HCT116 (cell line): ENCODE results near the gene TANGO6. TPM values are rescaled to one million over a fixed set of nuclear protein-coding genes. Genes with fewer than 3 reads are reported as not detected.
A peak's percentile ranks its signal among the peaks of the same experiment; 100 is the strongest.
"Not testable (repeated sequence)": the region's sequence is repeated elsewhere in the genome, so short reads cannot be mapped to it uniquely, and the experiment has no call there.

Source experiments
- ATAC-seq: fragments of 200-7000 bp; cut with Tn5 transposase; 2 replicates; pipeline ENCODE4 v1.9.1; 2020; ENCODE audit warnings: mild to moderate bottlenecking, moderate library complexity
- BruUV-seq: library from RNA; stranded (reverse); fragments of 400-500 nt; replicated peaks from 2 replicates; lab custom pipeline; 2021; lab: Mats Ljungman, UMichigan
- CTCF ChIA-PET: fragments of 300-600 bp; sonication (Branson Sonifier 250); formaldehyde crosslinking; loops from one replicate; lab custom pipeline; 2021; ENCODE audit warnings: antibody characterized with exemption; lab: Charles Lee
- POLR2A ChIA-PET: fragments of 300-600, 350-600 bp; sonication (Branson Sonifier 250); formaldehyde crosslinking; loops from one replicate; lab custom pipeline; 2021; ENCODE audit warnings: antibody characterized with exemption; lab: Charles Lee
- RAD21 ChIA-PET, 2 experiments: fragments of 300-600 bp; sonication (Branson Sonifier 250); formaldehyde crosslinking; loops; one replicate each; lab custom pipeline; 2023; ENCODE audit warnings: low total read pairs in 2 of 2; ENCODE audit not compliant: uncharacterized antibody in 2 of 2, unreplicated experiment in 2 of 2, low non-redundant PET in 1 of 2; lab: Charles Lee
- DNase-seq: peaks from one replicate; pipeline ENCODE4 v3.0.0-alpha.2; 2010; ENCODE audit warnings: low read depth, low spot score
- H2AFZ ChIP-seq: fragments of 200-600 bp; shearing (Covaris generic), sonication (generic); 2 replicates; pipeline ENCODE4 v1.6.1; 2017; ENCODE audit warnings: low read depth, mixed run types, mixed read lengths, antibody characterized with exemption, low read length; ENCODE audit not compliant: poor library complexity, severe bottlenecking
- H3K27ac ChIP-seq: 2 replicates; pipeline ENCODE4 v1.5.1; 2012; ENCODE audit warnings: low read depth, low read length
- H3K27me3 ChIP-seq: fragments of 200-600 bp; sonication (generic); 2 replicates; pipeline ENCODE4 v1.6.1; 2016; ENCODE audit warnings: mixed run types, low read length, mixed read lengths; ENCODE audit not compliant: insufficient read depth
- H3K36me3 ChIP-seq, 2 experiments: fragments of 200-500 bp in 1 of 2; fragments of 200-600 bp in 1 of 2; sonication (Bioruptor generic) in 1 of 2; sonication (generic) in 1 of 2; 2 replicates each; pipeline versions ENCODE4 v1.5.1 to v1.6.1; 2014 to 2016; ENCODE audit warnings: low read length in 2 of 2, inconsistent platforms in 1 of 2, mixed read lengths in 1 of 2, mixed run types in 1 of 2; ENCODE audit not compliant: insufficient read depth in 2 of 2, control insufficient read depth in 1 of 2
- H3K4me1 ChIP-seq, 2 experiments: fragments of 200-600 bp in 1 of 2; sonication (generic) in 1 of 2; 2 replicates each; pipeline versions ENCODE4 v1.5.1 to v1.6.1; 2012 to 2017; ENCODE audit warnings: low read length in 2 of 2, inconsistent platforms in 1 of 2, mild to moderate bottlenecking in 1 of 2, mixed read lengths in 1 of 2, mixed run types in 1 of 2, moderate library complexity in 1 of 2; ENCODE audit not compliant: insufficient read depth in 2 of 2, control insufficient read depth in 1 of 2
- H3K4me2 ChIP-seq: fragments of 200-600 bp; sonication (generic); 2 replicates; pipeline ENCODE4 v1.6.1; 2017; ENCODE audit warnings: mixed run types, low read length, mixed read lengths
- H3K4me3 ChIP-seq, 2 experiments: fragments of 200-600 bp in 1 of 2; sonication (generic) in 1 of 2; replicated peaks in 1 of 2; 2 replicates each; pipeline ENCODE4 v1.5.1; 2011 to 2016; ENCODE audit warnings: low read length in 2 of 2, control low read depth in 1 of 2, low read depth in 1 of 2, mild to moderate bottlenecking in 1 of 2, mixed read lengths in 1 of 2, mixed run types in 1 of 2
- H3K79me2 ChIP-seq: fragments of 200-600 bp; sonication (generic); 2 replicates; pipeline ENCODE4 v1.6.1; 2017; ENCODE audit warnings: mild to moderate bottlenecking, mixed run types, low read length, moderate library complexity, mixed read lengths; ENCODE audit not compliant: insufficient read depth
- H3K9ac ChIP-seq: fragments of 200-600 bp; sonication (generic); 2 replicates; pipeline ENCODE4 v1.6.1; 2016; ENCODE audit warnings: low read length, mixed read lengths
- H3K9me2 ChIP-seq: fragments of 200-600 bp; sonication (generic), shearing (Covaris generic); 2 replicates; pipeline ENCODE4 v1.6.1; 2017; ENCODE audit warnings: mixed run types, mild to moderate bottlenecking, moderate library complexity; ENCODE audit not compliant: insufficient read depth
- H3K9me3 ChIP-seq, 2 experiments: fragments of 200-500 bp in 1 of 2; fragments of 200-600 bp in 1 of 2; sonication (Bioruptor generic) in 1 of 2; sonication (generic) in 1 of 2; 2 replicates each; pipeline ENCODE4 v1.6.1; 2014 to 2017; ENCODE audit warnings: low read length in 2 of 2, mixed read lengths in 2 of 2, inconsistent platforms in 1 of 2, low read depth in 1 of 2, mild to moderate bottlenecking in 1 of 2, mixed run types in 1 of 2, moderate library complexity in 1 of 2; ENCODE audit not compliant: control insufficient read depth in 1 of 2, insufficient read depth in 1 of 2
- H4K20me1 ChIP-seq: fragments of 200-600 bp; sonication (generic), shearing (Covaris generic); 2 replicates; pipeline ENCODE4 v1.6.1; 2017; ENCODE audit warnings: mixed run types, mild to moderate bottlenecking, moderate library complexity; ENCODE audit not compliant: insufficient read depth
- CBX3 ChIP-seq: IDR thresholded peaks from 2 replicates; pipeline ENCODE4 v1.6.1; 2012; ENCODE audit warnings: low read depth
- SIN3A ChIP-seq: IDR thresholded peaks from 2 replicates; pipeline ENCODE4 v1.6.1; 2012; ENCODE audit warnings: low read depth
- intact Hi-C: fragments of 100-400 bp; cut with micrococcal nuclease; formaldehyde crosslinking; loops from 2 replicates; pipeline ENCODE4 v1.10.0; 2022
- total RNA-seq: library from RNA; stranded (reverse); gene quantifications from one replicate; pipeline ENCODE4 v1.2.1, GENCODE V29; 2021; ENCODE audit not compliant: unreplicated experiment
- TF ChIP-seq, protein P1 (sequence below): IDR thresholded peaks from 2 replicates; pipeline ENCODE4 v1.6.1; 2011; ENCODE audit warnings: mild to moderate bottlenecking, low read length, moderate library complexity; ENCODE audit not compliant: insufficient replicate concordance; ENCODE audit errors: extremely low read depth

The TANGO6 gene
- total RNA-seq, 1 experiment from 2014 or later: 16.4 TPM

DNA sequence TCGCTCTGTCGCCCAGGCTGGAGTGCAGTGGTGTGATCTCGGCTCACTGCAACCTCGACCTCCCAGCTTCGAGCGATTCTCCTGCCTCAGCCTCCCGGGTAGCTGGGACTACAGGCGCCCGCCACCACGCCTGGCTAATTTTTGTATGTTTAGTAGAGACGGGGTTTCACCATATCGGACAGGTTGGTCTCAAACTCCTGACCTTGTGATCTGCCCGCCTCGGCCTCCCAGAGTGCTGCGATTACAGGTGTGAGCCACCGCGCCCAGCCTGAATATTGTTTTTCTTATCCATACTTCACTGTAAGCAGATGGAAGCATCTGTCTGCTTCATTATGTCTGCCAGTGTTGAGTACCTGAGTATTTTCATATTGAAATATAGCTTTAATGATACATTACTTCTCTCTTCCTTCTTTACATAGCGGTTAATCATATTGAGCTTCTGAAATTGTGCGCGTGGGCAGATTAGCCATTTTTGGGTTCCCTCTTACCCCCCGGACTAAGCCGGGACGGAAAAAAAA is 308 bp upstream of the TANGO6 start:
- Histone ChIP-seq H3K79me2 (peaks cover 22% of the 10 kb centered on the region), H3K4me2 (peak overlapping the region; percentile 89), H3K4me1 (peaks cover 2 to 12% of the 10 kb centered on the region in 2 experiments; a peak in 3 of 4 replicates), H3K27ac (peak overlapping the region; percentile 67), H2AFZ (peak overlapping the region; percentile 92), H3K9ac (peak overlapping the region; percentile 94), H3K4me3 (peak overlapping the region; percentile 88 to 97)
- H3K27me3 ChIP-seq, RAD21 ChIA-PET, BruUV-seq, POLR2A ChIA-PET, DNase-seq, H4K20me1 ChIP-seq, H3K9me2 ChIP-seq, H3K9me3 ChIP-seq, H3K36me3 ChIP-seq: not testable (repeated sequence)
- CTCF ChIA-PET: interaction anchor here (1.2 to 1.8 kb wide), 3 partner anchors 10 to 252 kb away, joined by 3 to 8 read pairs (median 3); no protein-coding TSS in a partner anchor
- peak; percentile 47; the same call in 1 of the 2 replicates for TF ChIP-seq CBX3
- ATAC-seq: peak; percentile 10
- intact Hi-C loops: loop anchor here (5.0 kb wide), 1 partner anchor 316 kb away; no protein-coding TSS in a partner anchor

DNA sequence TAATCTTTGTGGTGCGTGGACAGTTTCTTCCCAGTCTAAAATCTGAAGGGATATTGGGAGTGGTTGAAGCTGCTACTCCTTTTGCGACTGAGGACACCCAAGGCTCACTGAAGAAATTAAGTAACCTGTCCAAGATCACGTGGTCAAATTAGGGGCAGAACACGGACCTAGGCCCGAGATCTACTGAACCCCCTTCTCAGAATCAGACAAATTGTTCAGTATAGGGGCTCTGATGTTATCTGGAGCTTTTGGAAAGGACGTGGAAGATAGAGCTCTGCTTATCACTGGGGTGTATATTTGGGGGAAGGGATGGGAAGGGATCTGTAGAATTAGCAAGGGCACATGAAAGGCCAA is 857 bp downstream of the TANGO6 start:
- ATAC-seq (peak; percentile 50), DNase-seq (no peak)
- ChIA-PET CTCF (interaction anchor here (1.0 to 1.8 kb wide), 2 partner anchors 253 to 316 kb away, joined by 5 to 8 read pairs; no protein-coding TSS in a partner anchor), RAD21 (interaction anchor here in 1 of 2 experiments (0.7 kb wide), 1 partner anchor 282 kb away, joined by 3 read pairs; no protein-coding TSS in a partner anchor), POLR2A (interaction anchor here (1.0 kb wide), 1 partner anchor 231 kb away, joined by 4 read pairs; no protein-coding TSS in a partner anchor)
- peak overlapping the region; percentile 79 for H2AFZ ChIP-seq
- H3K9me3 ChIP-seq: no peaks in the 10 kb centered on the region
- no peaks in the 10 kb centered on the region for H3K9me2 ChIP-seq
- BruUV-seq: no TSS peak
- intact Hi-C loops: loop anchor here (5.0 kb wide), 1 partner anchor 317 kb away; no protein-coding TSS in a partner anchor
- H3K27ac ChIP-seq: peak overlapping the region; percentile 67
- H3K79me2 ChIP-seq: peaks cover 31% of the 10 kb centered on the region
- H3K9ac ChIP-seq: peak overlapping the region; percentile 94
- H3K4me1 ChIP-seq: peaks cover 2 to 12% of the 10 kb centered on the region in 2 experiments; a peak in 3 of 4 replicates
- TF ChIP-seq SIN3A: 0 out of 2 replicates have a peak, but pooled peaks have one; percentile 1
- TF ChIP-seq, protein P1, sequence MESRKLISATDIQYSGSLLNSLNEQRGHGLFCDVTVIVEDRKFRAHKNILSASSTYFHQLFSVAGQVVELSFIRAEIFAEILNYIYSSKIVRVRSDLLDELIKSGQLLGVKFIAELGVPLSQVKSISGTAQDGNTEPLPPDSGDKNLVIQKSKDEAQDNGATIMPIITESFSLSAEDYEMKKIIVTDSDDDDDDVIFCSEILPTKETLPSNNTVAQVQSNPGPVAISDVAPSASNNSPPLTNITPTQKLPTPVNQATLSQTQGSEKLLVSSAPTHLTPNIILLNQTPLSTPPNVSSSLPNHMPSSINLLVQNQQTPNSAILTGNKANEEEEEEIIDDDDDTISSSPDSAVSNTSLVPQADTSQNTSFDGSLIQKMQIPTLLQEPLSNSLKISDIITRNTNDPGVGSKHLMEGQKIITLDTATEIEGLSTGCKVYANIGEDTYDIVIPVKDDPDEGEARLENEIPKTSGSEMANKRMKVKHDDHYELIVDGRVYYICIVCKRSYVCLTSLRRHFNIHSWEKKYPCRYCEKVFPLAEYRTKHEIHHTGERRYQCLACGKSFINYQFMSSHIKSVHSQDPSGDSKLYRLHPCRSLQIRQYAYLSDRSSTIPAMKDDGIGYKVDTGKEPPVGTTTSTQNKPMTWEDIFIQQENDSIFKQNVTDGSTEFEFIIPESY: no peak
- peak overlapping the region; percentile 89 for H3K4me2 ChIP-seq
- no peaks in the 10 kb centered on the region for H4K20me1 ChIP-seq
- H3K27me3 ChIP-seq: no peaks in the 10 kb centered on the region
- H3K36me3 ChIP-seq: no peaks in the 10 kb centered on the region
- H3K4me3 ChIP-seq: peak overlapping the region; percentile 88 to 97
